Islet of Langerhans (tissue), 1 donor: Measurements from ENCODE around the gene CHST4.
"Not testable (repeated sequence)": the region's sequence is repeated elsewhere in the genome, so short reads cannot be mapped to it uniquely, and the experiment has no call there.

Experiments
- FAIRE-seq: peaks from one replicate; lab custom pipeline; 2011; peaks lifted over from hg19 to GRCh38; lab: Jason Lieb, UNC

Gene CHST4

GRCh38 chr16:71524566-71525553 is 1.4 kb upstream of the CHST4 start:
- no peak for FAIRE-seq

- FAIRE-seq = no peak
Observed at GRCh38 chr16:71528257-71528656, 2.0 kb downstream of the CHST4 start.

- no peak for FAIRE-seq
Observed at GRCh38 chr16:71528863-71529262, 2.6 kb downstream of the CHST4 start.

- FAIRE-seq = no peak
Observed at GRCh38 chr16:71532366-71532765, 6.1 kb downstream of the CHST4 start.

GRCh38 chr16:71536752-71537499 is 10.7 kb downstream of the CHST4 start:
- FAIRE-seq = no peak

- FAIRE-seq = peak; percentile 96
Observed at GRCh38 chr16:71537643-71538042, 11.4 kb downstream of the CHST4 start.

- FAIRE-seq = no peak
Observed at GRCh38 chr16:71542377-71542776, 16.2 kb downstream of the CHST4 start.

GRCh38 chr16:71547168-71547567 is 20.9 kb downstream of the CHST4 start:
- FAIRE-seq = no peak

- no peak for FAIRE-seq
Observed at GRCh38 chr16:71552698-71553503, 26.7 kb downstream of the CHST4 start.

GRCh38 chr16:71555230-71555891 is 29.1 kb downstream of the CHST4 start:
- no peak for FAIRE-seq

- FAIRE-seq = no peak
Observed at GRCh38 chr16:71557299-71557698, 31.1 kb downstream of the CHST4 start.

GRCh38 chr16:71557954-71558582 is 31.8 kb downstream of the CHST4 start:
- FAIRE-seq = no peak

- no peak for FAIRE-seq
Observed at GRCh38 chr16:71559855-71560254, 33.6 kb downstream of the CHST4 start.

GRCh38 chr16:71561886-71562285 is 35.7 kb downstream of the CHST4 start:
- FAIRE-seq = not testable (repeated sequence)

- FAIRE-seq = no peak
Observed at GRCh38 chr16:71562552-71562951, 36.3 kb downstream of the CHST4 start.

GRCh38 chr16:71564335-71564967 is 38.2 kb downstream of the CHST4 start:
- peak; percentile 56 for FAIRE-seq

GRCh38 chr16:71565812-71566700 is 39.8 kb downstream of the CHST4 start:
- peak; percentile 17 for FAIRE-seq

- no peak for FAIRE-seq
Observed at GRCh38 chr16:71567931-71568330, 41.7 kb downstream of the CHST4 start.

GRCh38 chr16:71568551-71568950 is 42.3 kb downstream of the CHST4 start:
- peak; percentile 90 for FAIRE-seq

GRCh38 chr16:71569621-71570020 is 43.4 kb downstream of the CHST4 start:
- no peak for FAIRE-seq
